ENCODE data around the gene ATP11A.
A peak's percentile ranks its signal among the peaks of the same experiment; 100 is the strongest.
"Not testable (repeated sequence)": the region's sequence is repeated elsewhere in the genome, so short reads cannot be mapped to it uniquely, and the experiment has no call there.

Gene ATP11A

DNA sequence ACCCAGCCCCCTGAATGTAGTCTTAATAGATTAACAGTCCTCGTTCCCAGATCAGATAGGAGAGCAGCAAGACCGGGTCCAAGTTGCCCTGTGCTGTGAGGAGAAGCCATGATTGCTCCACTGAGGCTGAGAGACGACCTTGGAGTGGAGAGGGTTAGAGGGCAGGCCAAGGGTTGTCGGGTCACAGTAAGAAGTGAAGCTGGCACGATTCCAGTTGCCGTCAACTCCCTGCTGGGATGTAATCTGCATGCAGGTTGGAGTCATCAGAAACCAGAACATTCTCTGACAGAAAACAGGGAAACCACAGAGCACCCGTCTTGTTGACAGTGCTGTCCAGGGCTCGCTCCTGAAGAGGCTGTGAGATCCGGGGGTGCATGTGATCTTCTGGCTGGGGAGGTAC, 19.0 kb upstream of the ATP11A start:
- no peak for DNase-seq (ENCODE audit: low read depth)

DNA sequence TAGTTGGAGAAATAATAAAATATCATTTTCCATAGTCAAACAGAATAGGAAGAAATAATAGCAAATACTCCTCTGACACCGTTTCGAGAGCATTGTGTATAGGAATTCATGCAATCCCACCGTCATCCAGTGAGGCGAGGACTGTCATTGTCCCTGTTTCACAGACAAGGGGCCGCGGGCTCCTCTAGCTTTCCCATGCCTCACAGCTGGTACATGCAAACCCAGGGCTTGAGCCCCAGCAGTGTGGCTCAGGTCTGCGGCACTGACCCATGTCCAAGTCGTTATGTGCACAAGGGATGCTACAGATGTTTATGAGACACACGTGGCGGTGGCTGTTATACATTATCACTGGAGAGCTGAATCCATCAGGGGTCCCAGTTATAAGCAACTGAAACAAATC, 18.5 kb upstream of the ATP11A start:
- DNase-seq (ENCODE audit: low read depth): no peak

GRCh38 chr13:112672651-112673284, 17.1 kb upstream of the ATP11A start:
- DNase-seq (ENCODE audit: low read depth): no peak

DNA sequence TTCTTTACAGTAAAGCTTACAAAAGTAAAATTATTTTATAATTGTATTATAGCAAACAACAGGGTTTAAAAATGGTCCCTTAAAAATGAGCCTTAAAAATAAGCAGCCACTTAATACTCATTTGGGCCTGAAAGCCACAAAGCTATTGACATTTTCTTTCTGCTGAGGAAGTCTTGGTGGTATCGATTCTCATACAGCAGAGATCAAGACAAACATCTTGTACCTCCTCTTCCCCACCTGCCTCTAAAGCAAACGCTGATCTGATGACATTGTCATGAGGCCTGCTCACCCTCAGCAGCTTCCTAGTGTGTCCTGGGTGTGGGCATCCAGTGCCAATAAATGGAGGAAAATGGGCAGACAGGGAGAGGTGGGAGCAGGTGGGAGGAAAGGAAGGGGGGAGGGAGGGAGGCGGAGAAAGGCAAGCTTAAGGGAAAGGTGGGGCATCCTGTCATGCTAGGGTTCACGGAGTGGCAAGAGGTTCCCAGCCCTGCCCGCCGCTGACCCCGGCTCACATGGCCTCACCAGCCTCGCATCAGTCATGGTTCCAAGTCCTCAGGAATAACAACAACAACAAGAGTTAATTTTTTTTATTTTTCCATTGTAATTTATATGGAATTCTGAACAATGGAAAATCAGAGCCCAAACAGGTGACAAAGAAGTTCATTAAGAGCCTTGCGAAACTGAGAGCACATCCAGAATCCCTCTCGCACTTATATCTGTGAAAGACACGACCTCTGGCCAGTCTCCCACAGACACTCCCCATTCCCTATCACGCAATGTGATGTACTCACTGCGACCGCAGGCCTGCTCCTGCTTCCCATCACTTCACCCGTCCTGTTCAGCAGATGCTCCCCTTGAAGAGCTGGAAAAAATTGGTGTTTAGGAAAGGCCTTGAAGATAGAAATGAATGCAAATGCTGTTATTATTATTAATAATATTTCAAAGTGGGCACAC, 15.1 kb upstream of the ATP11A start:
- DNase-seq (ENCODE audit: low read depth): no peak

DNA sequence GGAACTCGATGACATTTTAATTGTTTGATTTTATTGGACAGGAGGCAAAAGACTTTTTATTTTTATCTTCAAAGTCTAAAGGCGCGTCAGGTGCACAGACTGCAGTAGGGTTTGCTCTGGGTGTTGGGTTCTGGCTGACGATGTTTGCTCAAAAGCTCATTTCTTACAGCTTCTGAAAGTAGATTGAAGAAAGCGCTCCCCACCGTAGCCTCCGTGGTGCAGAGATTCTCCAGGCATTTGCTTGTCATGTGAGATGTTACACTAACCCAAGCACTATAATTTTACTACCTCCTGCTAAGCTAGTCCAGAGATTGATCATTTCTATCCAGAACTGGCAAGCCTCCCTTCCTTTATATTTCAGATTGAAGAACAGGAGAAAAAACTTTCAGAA, 14.5 kb upstream of the ATP11A start:
- DNase-seq (ENCODE audit: low read depth): no peak

DNA sequence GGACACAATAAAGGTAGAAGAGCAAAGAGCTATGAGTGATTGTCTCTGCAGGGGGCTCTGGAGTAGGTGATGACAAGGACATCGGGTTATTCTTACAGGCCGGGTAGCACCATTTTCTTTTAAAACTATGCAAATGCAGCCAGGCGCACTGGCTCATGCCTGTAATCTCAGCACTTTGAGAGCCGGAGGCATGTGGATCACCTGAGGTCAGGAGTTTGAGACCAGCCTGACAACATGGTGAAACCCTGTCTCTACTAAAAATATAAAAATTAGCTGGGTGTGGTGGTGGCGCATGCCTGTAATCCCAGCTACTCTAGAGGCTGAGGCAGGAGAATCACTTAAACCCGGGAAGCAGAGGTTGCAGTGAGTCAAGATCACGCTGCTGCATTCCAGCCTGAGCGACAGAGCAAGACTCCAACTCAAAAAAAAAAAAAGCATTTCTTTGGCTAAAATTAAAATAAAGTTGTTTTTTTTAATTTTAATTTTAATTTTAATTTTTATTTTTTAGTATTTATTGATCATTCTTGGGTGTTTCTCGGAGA, 12.3 kb upstream of the ATP11A start:
- not testable (repeated sequence) for DNase-seq (ENCODE audit: low read depth)

DNA sequence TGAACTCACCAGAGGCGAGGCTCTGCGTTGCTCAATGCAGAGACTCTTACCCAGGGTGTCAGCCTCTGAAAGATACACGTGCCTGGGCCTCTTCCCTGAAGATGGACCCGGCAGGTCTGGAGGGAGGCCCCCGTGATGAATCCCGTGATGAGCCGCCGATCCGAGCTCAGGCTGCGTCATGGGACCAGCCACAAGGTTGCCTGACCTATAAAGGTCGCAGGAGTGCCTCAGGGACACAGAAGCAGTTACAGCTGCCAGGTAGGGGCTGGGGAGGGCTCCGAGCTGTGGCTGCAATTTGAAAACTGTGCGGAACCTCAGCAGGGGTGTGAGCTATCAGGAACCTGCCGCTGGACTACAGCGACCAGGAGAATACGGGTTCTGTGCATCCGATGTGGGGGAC, 10.5 kb upstream of the ATP11A start:
- DNase-seq (ENCODE audit: low read depth): no peak

DNA sequence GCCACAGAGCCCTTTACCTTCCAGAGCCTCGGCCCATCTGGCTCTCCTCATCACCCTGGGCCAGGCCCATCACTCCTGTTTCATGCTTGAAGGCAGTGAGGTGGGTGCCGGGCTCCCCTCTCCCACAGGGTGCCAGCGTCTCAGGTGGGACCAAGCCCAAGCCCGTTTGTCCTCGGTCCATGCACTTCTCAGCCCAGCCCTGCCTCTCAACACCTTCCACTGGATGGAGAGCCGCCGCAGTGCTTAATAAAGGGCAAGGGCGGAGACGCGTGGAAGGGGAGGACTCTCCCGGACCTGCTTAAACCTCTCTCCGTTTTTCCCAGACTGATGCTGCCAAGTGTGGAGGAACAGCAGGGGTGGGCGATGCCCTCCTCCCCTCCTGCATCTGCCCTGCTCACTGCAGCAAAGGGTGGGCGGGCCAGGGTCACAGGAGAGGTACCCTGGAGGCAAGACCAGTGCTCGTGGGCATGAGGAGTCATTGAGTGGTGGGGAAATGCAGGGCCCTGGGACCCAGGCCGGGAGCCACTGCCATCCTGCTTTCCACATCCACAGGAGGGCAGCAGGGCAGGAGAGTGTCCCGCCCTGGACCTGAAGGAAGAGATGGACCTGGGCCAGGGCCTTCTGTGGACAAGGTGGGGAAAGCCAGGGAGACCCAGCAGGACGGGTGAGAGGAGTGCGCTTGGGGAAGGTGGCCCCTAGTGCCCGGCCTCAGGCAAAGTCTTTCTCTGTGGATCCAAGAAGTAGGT, 9.7 kb upstream of the ATP11A start:
- DNase-seq (ENCODE audit: low read depth): no peak

GRCh38 chr13:112680741-112681360, 9.0 kb upstream of the ATP11A start:
- DNase-seq (ENCODE audit: low read depth): no peak

GRCh38 chr13:112683581-112683980, 6.3 kb upstream of the ATP11A start:
- no peak for DNase-seq (ENCODE audit: low read depth)

- DNase-seq (ENCODE audit: low read depth): no peak
These were observed 5.6 kb upstream of the ATP11A start for GRCh38 chr13:112684071-112684845.

GRCh38 chr13:112685189-112685805, 4.5 kb upstream of the ATP11A start:
- not testable (repeated sequence) for DNase-seq (ENCODE audit: low read depth)

- no peak for DNase-seq (ENCODE audit: low read depth)
These were observed 3.9 kb upstream of the ATP11A start for GRCh38 chr13:112685896-112686295.

- DNase-seq (ENCODE audit: low read depth): no peak
These were observed 3.5 kb upstream of the ATP11A start for GRCh38 chr13:112686364-112686763.

- no peak for DNase-seq (ENCODE audit: low read depth)
These were observed 2.9 kb upstream of the ATP11A start for GRCh38 chr13:112686987-112687386.

DNA sequence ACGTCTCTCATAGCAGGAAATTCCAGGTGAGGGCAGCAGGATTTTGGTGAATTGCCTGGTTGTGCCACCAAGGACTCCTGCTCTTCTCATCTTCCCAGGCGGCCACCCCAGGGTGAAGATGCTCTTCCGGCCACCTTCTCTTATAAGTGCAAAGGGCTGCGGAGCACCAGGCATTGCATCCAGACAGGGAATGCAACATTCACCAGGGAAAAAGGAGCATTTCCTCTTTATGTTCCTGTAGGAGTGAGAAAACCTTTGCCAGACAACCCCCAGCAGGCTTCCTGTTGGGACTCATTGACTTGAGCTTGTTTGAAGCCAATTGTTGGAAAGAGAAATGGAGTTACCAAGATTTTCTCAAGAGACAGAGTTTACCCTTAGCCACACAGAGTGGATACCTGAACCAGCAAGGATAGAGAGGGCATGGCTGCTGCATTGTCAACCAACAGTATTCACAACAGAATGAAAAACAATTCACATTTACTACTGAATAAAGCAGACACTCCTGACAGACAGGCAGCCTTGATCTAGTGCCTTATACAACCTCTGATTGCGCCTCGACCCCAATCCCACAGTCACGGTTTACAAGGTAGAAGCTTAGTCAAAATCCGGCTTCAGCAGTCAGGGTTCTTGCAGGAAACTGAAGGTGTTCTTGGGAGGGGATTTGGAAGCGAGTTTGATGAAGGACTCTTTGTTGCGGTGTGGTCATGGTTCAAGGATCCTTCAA, 1.8 kb upstream of the ATP11A start:
- no peak for DNase-seq (ENCODE audit: low read depth)

DNA sequence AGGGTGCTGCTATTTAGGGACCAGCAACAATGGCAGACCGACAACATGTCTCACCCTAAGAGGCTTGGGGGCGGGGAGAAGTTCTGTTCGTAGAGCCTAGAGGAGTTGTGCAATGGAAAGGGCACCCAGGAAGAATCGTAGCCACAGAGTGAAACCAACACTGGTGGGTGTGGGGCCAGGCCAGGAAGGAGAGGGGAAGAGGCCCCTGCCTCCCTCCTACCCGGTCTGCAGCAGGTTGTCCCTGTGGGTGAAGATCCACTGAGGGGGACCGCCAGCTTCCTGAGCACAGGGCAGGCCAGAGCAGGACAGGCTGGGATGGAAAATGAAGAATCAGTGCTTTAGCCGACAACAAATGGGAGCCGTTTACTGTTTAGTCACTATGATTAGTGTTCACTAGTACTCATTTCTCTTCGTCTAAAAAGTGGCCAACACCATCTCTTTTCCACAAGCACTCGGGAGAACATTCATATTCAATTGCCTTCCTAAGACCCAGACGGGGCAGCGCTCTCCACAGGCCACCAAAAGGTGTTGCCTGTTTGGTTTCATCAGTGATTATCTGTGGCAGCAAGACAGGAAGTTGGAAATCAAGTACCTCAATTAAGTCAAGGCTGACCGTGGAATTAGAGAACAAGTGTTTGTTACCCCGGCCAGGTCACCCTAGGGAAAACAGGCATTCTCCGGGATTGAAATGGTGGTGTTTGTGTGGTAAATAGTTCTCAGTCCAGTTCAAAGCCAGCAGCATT, 1.1 kb upstream of the ATP11A start:
- peak; percentile 40 for DNase-seq (ENCODE audit: low read depth)

- DNase-seq (ENCODE audit: low read depth): no peak
These were observed 568 bp downstream of the ATP11A start for GRCh38 chr13:112690283-112690929.

GRCh38 chr13:112692104-112692503, 2.3 kb downstream of the ATP11A start:
- DNase-seq (ENCODE audit: low read depth): no peak
